Endothelial cell of umbilical vein (primary cell): ENCODE data around the gene MINAR1. TPM values are rescaled to one million over a fixed set of nuclear protein-coding genes. Genes with fewer than 3 reads are reported as not detected.

Source experiments
- BruUV-seq: library from RNA; stranded (reverse); fragments of 400-500 nt; replicated peaks from 2 replicates; lab custom pipeline; 2021; lab: Mats Ljungman, UMichigan
- CTCF ChIA-PET: fragments of 300-600, 350-600 bp; sonication (Branson Sonifier 250); formaldehyde crosslinking; loops from one replicate; lab custom pipeline; 2021; ENCODE audit warnings: antibody characterized with exemption, inconsistent platforms; lab: Charles Lee
- POLR2A ChIA-PET: fragments of 300-600, 350-600 bp; sonication (Branson Sonifier 250); formaldehyde crosslinking; loops from one replicate; lab custom pipeline; 2021; ENCODE audit warnings: antibody characterized with exemption, inconsistent platforms; lab: Charles Lee
- DNase-seq: peaks from one replicate; pipeline ENCODE4 v3.0.0-alpha.2; 2011; ENCODE audit warnings: low read depth, low spot score
- FAIRE-seq: peaks from 2 replicates; lab custom pipeline; 2011; peaks lifted over from hg19 to GRCh38; lab: Jason Lieb, UNC
- H2AFZ ChIP-seq: 2 replicates; pipeline ENCODE4 v1.6.0; 2012; ENCODE audit warnings: low read depth, low read length, control low read depth, inconsistent platforms
- H3K27ac ChIP-seq: 2 replicates; pipeline ENCODE4 v1.5.1; 2011; ENCODE audit warnings: low read depth, mild to moderate bottlenecking, control low read depth, low read length, moderate library complexity; ENCODE audit not compliant: insufficient read depth
- H3K27me3 ChIP-seq, 2 experiments: 2 replicates each; pipeline versions ENCODE4 v1.6.0 to v1.6.1; 2011; ENCODE audit warnings: low read length in 2 of 2, mixed read lengths in 1 of 2; ENCODE audit not compliant: control insufficient read depth in 2 of 2, insufficient read depth in 2 of 2
- H3K36me3 ChIP-seq, 2 experiments: 2 replicates in 1 of 2; 3 replicates in 1 of 2; pipeline ENCODE4 v1.5.1; 2011; ENCODE audit warnings: low read length in 2 of 2, mild to moderate bottlenecking in 1 of 2, moderate library complexity in 1 of 2; ENCODE audit not compliant: control insufficient read depth in 2 of 2, insufficient read depth in 2 of 2; ENCODE audit errors: extremely low read depth in 1 of 2
- H3K4me1 ChIP-seq: 3 replicates; pipeline ENCODE4 v1.5.1; 2011; ENCODE audit warnings: mild to moderate bottlenecking, low read length; ENCODE audit not compliant: control insufficient read depth, insufficient read depth; ENCODE audit errors: extremely low read depth
- H3K4me2 ChIP-seq: 2 replicates; pipeline ENCODE4 v1.6.1; 2011; ENCODE audit warnings: low read length, control low read depth, mixed read lengths; ENCODE audit not compliant: insufficient read depth
- H3K4me3 ChIP-seq, 3 experiments: fragments of 200-600 bp in 1 of 3; sonication (generic), shearing (Covaris generic) in 1 of 3; replicated peaks in 1 of 3; 2 replicates each; pipeline ENCODE4 v1.5.1; 2011 to 2016; ENCODE audit warnings: control low read depth in 3 of 3, low read length in 3 of 3, mild to moderate bottlenecking in 2 of 3, inconsistent platforms in 1 of 3, low read depth in 1 of 3, moderate library complexity in 1 of 3; ENCODE audit not compliant: insufficient read depth in 1 of 3
- H3K79me2 ChIP-seq: 2 replicates; pipeline ENCODE4 v1.6.0; 2012; ENCODE audit warnings: low read length, inconsistent platforms; ENCODE audit not compliant: control insufficient read depth, insufficient read depth
- H3K9ac ChIP-seq: replicated peaks from 2 replicates; pipeline ENCODE3; 2011; ENCODE audit warnings: low read length, control low read depth; ENCODE audit not compliant: insufficient read depth; ENCODE audit errors: extremely low read depth
- H3K9me1 ChIP-seq: replicated peaks from 3 replicates; pipeline ENCODE4 v1.6.0; 2011; ENCODE audit warnings: mild to moderate bottlenecking, low read length; ENCODE audit not compliant: control insufficient read depth, insufficient read depth; ENCODE audit errors: extremely low read depth
- H3K9me3 ChIP-seq: replicated peaks from 2 replicates; pipeline ENCODE4 v1.5.1; 2012; ENCODE audit warnings: low read length, inconsistent platforms; ENCODE audit not compliant: control insufficient read depth, insufficient read depth
- H4K20me1 ChIP-seq: replicated peaks from 2 replicates; pipeline ENCODE3; 2011; ENCODE audit warnings: mild to moderate bottlenecking, low read length; ENCODE audit not compliant: control insufficient read depth, insufficient read depth; ENCODE audit errors: extremely low read depth
- GATA2 ChIP-seq: IDR thresholded peaks from 2 replicates; pipeline ENCODE4 v1.7.0; 2011; ENCODE audit warnings: low read depth, mild to moderate bottlenecking, moderate library complexity, mixed read lengths, low read length; ENCODE audit not compliant: insufficient read length, insufficient read depth
- POLR2A ChIP-seq: IDR thresholded peaks from 2 replicates; pipeline ENCODE4 v1.6.1; 2012; ENCODE audit warnings: low read depth, mild to moderate bottlenecking, control low read depth, low read length
- dilution Hi-C: fragments of 300-500 bp; cut with MboI; formaldehyde crosslinking; loops from one replicate; pipeline ENCODE4 v1.15.0; 2019; ENCODE audit warnings: low sequenced_read_pairs; ENCODE audit not compliant: extremely low pct_ligation_motif_present
- intact Hi-C: fragments of 100-400 bp; cut with micrococcal nuclease; formaldehyde crosslinking; loops from one replicate; pipeline ENCODE4 v1.10.0; 2022
- polyA plus RNA-seq, 4 experiments: library from polyadenylated mRNA; depleted of rRNA in 3 of 4; stranded (reverse) in 3 of 4; unstranded in 1 of 4; fragments of >200 nt; gene quantifications; 2 replicates each; pipeline versions ENCODE4 v1.2.1 to v1.2.3, GENCODE V29; 2011 to 2012; ENCODE audit warnings: missing spikeins in 1 of 4
- total RNA-seq: library from RNA; stranded (reverse); gene quantifications from 2 replicates; pipeline ENCODE4 v1.2.3, GENCODE V29; 2021
- TF ChIP-seq, protein P1 (sequence below): IDR thresholded peaks from 2 replicates; pipeline ENCODE4 v1.6.1; 2011; ENCODE audit not compliant: insufficient read depth, insufficient read length
- TF ChIP-seq, protein P2 (sequence below), 2 donors: IDR thresholded peaks; 1 replicate in 1 of 2; 2 replicates in 1 of 2; pipeline ENCODE4 v1.5.1; 2011; ENCODE audit warnings: low read length in 2 of 2, mild to moderate bottlenecking in 2 of 2, moderate library complexity in 2 of 2, control low read depth in 1 of 2, inconsistent platforms in 1 of 2, low read depth in 1 of 2; ENCODE audit not compliant: insufficient read depth in 1 of 2; ENCODE audit errors: extremely low read depth in 1 of 2

MINAR1 gene
- total and polyA plus RNA-seq, 2 donors (not counting 3 experiments of a cell fraction or from before 2014, with no cell fraction given): 0.33 to 0.93 TPM

DNA sequence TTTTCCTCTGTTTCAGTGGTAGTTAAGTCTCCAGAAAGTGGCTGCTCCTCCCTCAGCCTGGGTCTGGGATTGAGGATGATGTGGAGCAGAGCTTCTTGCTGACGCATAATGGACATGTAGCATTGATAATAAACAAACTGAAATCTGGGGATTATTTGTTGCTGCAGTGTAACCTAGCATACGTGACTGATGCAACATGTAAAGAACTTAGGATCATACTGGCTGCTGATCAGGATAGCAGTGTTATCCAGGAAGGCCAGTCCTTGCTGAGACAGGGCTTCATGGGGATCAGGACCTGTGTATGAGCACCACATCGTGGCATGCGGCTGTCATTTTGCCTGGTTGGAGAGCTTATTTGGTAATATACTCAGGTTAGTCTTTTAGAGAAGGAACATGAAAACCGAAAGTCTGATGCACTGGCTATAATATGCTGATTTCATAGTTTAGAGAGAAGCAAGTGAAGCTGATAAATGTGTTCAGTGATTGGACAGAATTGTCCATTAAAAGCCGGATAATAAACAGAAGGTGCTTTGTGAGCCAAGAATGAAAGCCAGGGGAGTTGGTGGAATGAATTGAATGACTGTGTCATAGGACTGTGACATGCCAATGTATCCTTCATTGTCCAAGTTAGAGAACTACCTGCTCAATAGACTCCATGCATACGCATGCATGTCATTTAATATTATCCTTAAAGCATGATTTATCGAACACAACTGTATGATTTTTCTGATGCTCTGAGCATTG is 4.1 kb downstream of the MINAR1 start:
- dilution Hi-C loops: no loop called here
- CTCF ChIA-PET: no interaction called here
- Histone ChIP-seq H3K9me1 (no peaks in the 10 kb centered on the region), H3K4me1 (peaks cover 6% of the 10 kb centered on the region), H3K27ac (no peak overlapping the region), H3K4me3 (no peak overlapping the region), H3K4me2 (no peak overlapping the region), H3K27me3 (peaks cover 28 to 37% of the 10 kb centered on the region in 2 experiments), H3K36me3 (no peaks in the 10 kb centered on the region), H3K9ac (no peak overlapping the region), H3K9me3 (no peaks in the 10 kb centered on the region), H4K20me1 (no peaks in the 10 kb centered on the region), H3K79me2 (no peaks in the 10 kb centered on the region), H2AFZ (no peak overlapping the region)
- POLR2A ChIA-PET: no interaction called here
- TF ChIP-seq, protein P1, sequence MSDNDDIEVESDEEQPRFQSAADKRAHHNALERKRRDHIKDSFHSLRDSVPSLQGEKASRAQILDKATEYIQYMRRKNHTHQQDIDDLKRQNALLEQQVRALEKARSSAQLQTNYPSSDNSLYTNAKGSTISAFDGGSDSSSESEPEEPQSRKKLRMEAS: no peak
- TF ChIP-seq, protein P2, sequence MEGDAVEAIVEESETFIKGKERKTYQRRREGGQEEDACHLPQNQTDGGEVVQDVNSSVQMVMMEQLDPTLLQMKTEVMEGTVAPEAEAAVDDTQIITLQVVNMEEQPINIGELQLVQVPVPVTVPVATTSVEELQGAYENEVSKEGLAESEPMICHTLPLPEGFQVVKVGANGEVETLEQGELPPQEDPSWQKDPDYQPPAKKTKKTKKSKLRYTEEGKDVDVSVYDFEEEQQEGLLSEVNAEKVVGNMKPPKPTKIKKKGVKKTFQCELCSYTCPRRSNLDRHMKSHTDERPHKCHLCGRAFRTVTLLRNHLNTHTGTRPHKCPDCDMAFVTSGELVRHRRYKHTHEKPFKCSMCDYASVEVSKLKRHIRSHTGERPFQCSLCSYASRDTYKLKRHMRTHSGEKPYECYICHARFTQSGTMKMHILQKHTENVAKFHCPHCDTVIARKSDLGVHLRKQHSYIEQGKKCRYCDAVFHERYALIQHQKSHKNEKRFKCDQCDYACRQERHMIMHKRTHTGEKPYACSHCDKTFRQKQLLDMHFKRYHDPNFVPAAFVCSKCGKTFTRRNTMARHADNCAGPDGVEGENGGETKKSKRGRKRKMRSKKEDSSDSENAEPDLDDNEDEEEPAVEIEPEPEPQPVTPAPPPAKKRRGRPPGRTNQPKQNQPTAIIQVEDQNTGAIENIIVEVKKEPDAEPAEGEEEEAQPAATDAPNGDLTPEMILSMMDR (IDR thresholded peaks at IDR 0.05; ENCODE audit: extremely low read depth in 1 of 2, insufficient read depth in 1 of 2, low read depth in 1 of 2, low read length in 2 of 2): no peak
- no peak for TF ChIP-seq GATA2
- no peak for TF ChIP-seq POLR2A
- DNase-seq: no peak
- no TSS peak for BruUV-seq
- intact Hi-C loops: no loop called here
- no peak for FAIRE-seq
